ENCODE data around the gene HOXA5. TPM values are rescaled to one million over a fixed set of nuclear protein-coding genes. Genes with fewer than 3 reads are reported as not detected.
A peak's percentile ranks its signal among the peaks of the same experiment; 100 is the strongest.

HOXA5 gene
- total RNA-seq, 1 experiment from 2014 or later = not detected

DNA sequence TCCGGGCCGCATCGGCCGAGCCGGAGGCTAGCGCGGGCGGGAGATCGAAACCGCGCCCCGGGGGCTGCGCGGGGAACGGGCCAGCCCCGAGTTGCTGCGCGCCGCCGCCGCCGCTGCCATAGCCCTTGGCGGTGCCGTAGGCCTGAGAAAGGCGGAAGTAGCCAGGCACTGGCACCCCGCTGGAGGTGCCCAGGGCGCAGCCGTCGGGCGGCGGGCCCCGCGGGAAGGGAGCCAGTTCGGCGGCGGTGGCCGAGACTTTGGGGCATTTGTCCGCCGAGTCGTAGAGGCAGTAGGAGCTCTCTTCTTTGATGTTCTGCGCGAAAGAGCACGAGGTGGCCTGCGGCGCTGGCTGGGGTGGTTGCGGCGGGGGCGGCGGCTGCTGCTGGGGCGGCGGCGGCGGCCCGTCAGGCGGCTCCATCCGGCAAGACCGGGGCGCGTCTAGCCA lies 30.1 kb upstream of the HOXA5 start:
- Histone ChIP-seq H3K23ac (ENCODE audit: insufficient read length, low read depth, low read length) (no peak overlapping the region), H3K9ac (ENCODE audit: extremely low read depth, insufficient read length, low read length) (no peak overlapping the region), H3K14ac (ENCODE audit: insufficient read depth, low read length) (no peak overlapping the region), H3K4me1 (ENCODE audit: insufficient read depth, low read length) (no peaks in the 10 kb centered on the region), H3K9me3 (ENCODE audit: control insufficient read depth, low read depth, low read length) (no peaks in the 10 kb centered on the region), H4K5ac (ENCODE audit: insufficient read length, low read depth, low read length) (no peak overlapping the region), H3K56ac (ENCODE audit: insufficient read length, low read depth, low read length) (no peak overlapping the region), H2AFZ (ENCODE audit: low read length) (no peak overlapping the region), H3K27ac (ENCODE audit: insufficient read length, low read depth, low read length) (no peak overlapping the region), H3K4ac (ENCODE audit: low read depth, low read length) (no peak overlapping the region), H2BK120ac (ENCODE audit: low read depth, low read length, poor library complexity, severe bottlenecking) (no peak overlapping the region), H3K79me1 (ENCODE audit: insufficient read depth, low read depth, low read length, poor library complexity, severe bottlenecking) (no peaks in the 10 kb centered on the region), H3K79me2 (ENCODE audit: insufficient read depth, low read length) (no peaks in the 10 kb centered on the region), H2BK20ac (ENCODE audit: low read depth, low read length, poor library complexity, severe bottlenecking) (no peak overlapping the region), H4K91ac (ENCODE audit: insufficient read length, low read depth, low read length) (no peak overlapping the region), H3T11ph (ENCODE audit: low read length) (no peak overlapping the region), H4K8ac (replicated peaks; ENCODE audit: insufficient read length, low read depth, low read length) (no peak overlapping the region), H4K20me1 (ENCODE audit: control insufficient read depth, insufficient read depth, insufficient read length) (no peaks in the 10 kb centered on the region), H3K4me2 (ENCODE audit: insufficient read depth, insufficient read length, low read length) (no peak overlapping the region), H3K18ac (ENCODE audit: insufficient read length, low read depth, low read length) (no peak overlapping the region), H2AK5ac (ENCODE audit: insufficient read length, low read length) (no peak overlapping the region), H3K23me2 (ENCODE audit: insufficient read length, low read depth, low read length, poor library complexity, severe bottlenecking) (no peaks in the 10 kb centered on the region), H2BK15ac (ENCODE audit: low read depth, low read length) (no peak overlapping the region), H3K27me3 (ENCODE audit: insufficient read depth, low read length) (peaks cover 97% of the 10 kb centered on the region), H2BK5ac (ENCODE audit: insufficient read length, low read length) (no peak overlapping the region), H2BK12ac (ENCODE audit: insufficient read length, low read depth, low read length) (no peak overlapping the region)
- peak; percentile 46 for DNase-seq
- Mint-ChIP-seq H3K4me1 (peaks cover 0 to 3% of the 10 kb centered on the region in 2 experiments; a peak in 2 of 4 replicates), H3K9me3 (peaks cover 4 to 17% of the 10 kb centered on the region in 2 experiments; a peak in 4 of 5 replicates), H3K27ac (no peak overlapping the region), H3K4me3 (no peak overlapping the region), H3K36me3 (ENCODE audit: insufficient read depth in 1 of 3, low read depth in 3 of 3) (no peaks in the 10 kb centered on the region; a peak in 1 of 7 replicates), H3K27me3 (ENCODE audit: low read depth) (peaks cover 98% of the 10 kb centered on the region)
- TF ChIP-seq CTCF (conservative IDR thresholded peaks at IDR 0.05) = no peak
- no CpG with 5 or more reads among the region's 59 CpGs for WGBS (ENCODE audit: extremely low coverage, insufficient read length, low lambda C conversion rate)

Measured in H9 (cell line).